Panc1 (cell line): Measurements from ENCODE around the gene AFF2. TPM values are rescaled to one million over a fixed set of nuclear protein-coding genes. Genes with fewer than 3 reads are reported as not detected.

Experiments
- ATAC-seq: fragments of 200-7000 bp; cut with Tn5 transposase; 2 replicates; pipeline ENCODE4 v1.9.1; 2020; ENCODE audit warnings: mild to moderate bottlenecking, moderate library complexity
- BruUV-seq: library from RNA; stranded (reverse); fragments of 400-500 nt; replicated peaks from 2 replicates; lab custom pipeline; 2021; lab: Mats Ljungman, UMichigan
- CTCF ChIA-PET: fragments of 300-600 bp; sonication (Branson Sonifier 250); formaldehyde crosslinking; loops from one replicate; lab custom pipeline; 2022; ENCODE audit warnings: antibody characterized with exemption; lab: Charles Lee
- POLR2A ChIA-PET: fragments of 300-600 bp; sonication (Branson Sonifier 250); formaldehyde crosslinking; loops from one replicate; lab custom pipeline; 2022; ENCODE audit warnings: antibody characterized with exemption; lab: Charles Lee
- DNase-seq: peaks from one replicate; pipeline ENCODE4 v3.0.0-alpha.2; 2010; ENCODE audit warnings: low read depth, low spot score
- H3K27ac ChIP-seq: 2 replicates; pipeline ENCODE4 v1.5.1; 2011; ENCODE audit warnings: mild to moderate bottlenecking, low read length, inconsistent platforms
- H3K27me3 ChIP-seq: fragments of 200-500 bp; sonication (Bioruptor generic); 2 replicates; pipeline ENCODE4 v1.6.0; 2014; ENCODE audit warnings: low read length, inconsistent platforms; ENCODE audit not compliant: control insufficient read depth, insufficient read depth
- H3K36me3 ChIP-seq: fragments of 200-500 bp; sonication (Bioruptor generic); 2 replicates; pipeline ENCODE4 v1.5.1; 2014; ENCODE audit warnings: inconsistent platforms, mild to moderate bottlenecking, low read length, moderate library complexity; ENCODE audit not compliant: control insufficient read depth, insufficient read depth
- H3K4me1 ChIP-seq: 2 replicates; pipeline ENCODE4 v1.5.1; 2011; ENCODE audit warnings: inconsistent platforms, mild to moderate bottlenecking, low read length, moderate library complexity; ENCODE audit not compliant: control insufficient read depth, insufficient read depth
- H3K4me3 ChIP-seq, 2 experiments: 2 replicates each; pipeline ENCODE4 v1.5.1; 2011 to 2012; ENCODE audit warnings: low read depth in 2 of 2, low read length in 2 of 2, mild to moderate bottlenecking in 2 of 2, inconsistent platforms in 1 of 2, moderate library complexity in 1 of 2
- H3K9me3 ChIP-seq: fragments of 200-500 bp; sonication (Bioruptor generic); 2 replicates; pipeline ENCODE4 v1.5.1; 2014; ENCODE audit warnings: low read depth, mild to moderate bottlenecking, inconsistent platforms, low read length, moderate library complexity; ENCODE audit not compliant: control insufficient read depth, insufficient read depth
- POLR2AphosphoS5 ChIP-seq: IDR thresholded peaks from 2 replicates; pipeline ENCODE4 v1.6.1; 2012; ENCODE audit warnings: mild to moderate bottlenecking, low read depth, low read length, moderate library complexity
- SIN3A ChIP-seq: IDR thresholded peaks from 2 replicates; pipeline ENCODE4 v1.6.1; 2012; ENCODE audit warnings: low read depth, mild to moderate bottlenecking, low read length, moderate library complexity, borderline replicate concordance; ENCODE audit not compliant: insufficient read depth
- TCF7L2 ChIP-seq: IDR thresholded peaks from 2 replicates; pipeline ENCODE4 v1.6.1; 2011; ENCODE audit warnings: mild to moderate bottlenecking, low read depth, low read length, inconsistent platforms
- in situ Hi-C: cut with HindIII; loops from 2 replicates; pipeline ENCODE4 v1.10.0; 2016; ENCODE audit warnings: low sequenced_read_pairs, low pct_unique_long_range_greater_than_20kb
- intact Hi-C: fragments of 100-400 bp; cut with micrococcal nuclease; formaldehyde crosslinking; loops from one replicate; pipeline ENCODE4 v1.10.0; 2022; ENCODE audit not compliant: unreplicated experiment
- total RNA-seq: library from RNA; stranded (reverse); gene quantifications from one replicate; pipeline ENCODE4 v1.2.1, GENCODE V29; 2021; ENCODE audit not compliant: unreplicated experiment
- TF ChIP-seq, protein P1 (sequence below): fragments of 450-650 bp; IDR thresholded peaks from 2 replicates; pipeline ENCODE4 v1.5.1; 2017; ENCODE audit warnings: mild to moderate bottlenecking
- TF ChIP-seq, protein P2 (sequence below), 2 experiments: IDR thresholded peaks; 2 replicates each; pipeline ENCODE4 v1.6.1; 2011 to 2012; ENCODE audit warnings: low read depth in 2 of 2, control low read depth in 1 of 2, low read length in 1 of 2, mild to moderate bottlenecking in 1 of 2, moderate library complexity in 1 of 2; ENCODE audit not compliant: insufficient read depth in 1 of 2

Gene AFF2
- total RNA-seq, 1 experiment from 2014 or later: 0.05 TPM

DNA sequence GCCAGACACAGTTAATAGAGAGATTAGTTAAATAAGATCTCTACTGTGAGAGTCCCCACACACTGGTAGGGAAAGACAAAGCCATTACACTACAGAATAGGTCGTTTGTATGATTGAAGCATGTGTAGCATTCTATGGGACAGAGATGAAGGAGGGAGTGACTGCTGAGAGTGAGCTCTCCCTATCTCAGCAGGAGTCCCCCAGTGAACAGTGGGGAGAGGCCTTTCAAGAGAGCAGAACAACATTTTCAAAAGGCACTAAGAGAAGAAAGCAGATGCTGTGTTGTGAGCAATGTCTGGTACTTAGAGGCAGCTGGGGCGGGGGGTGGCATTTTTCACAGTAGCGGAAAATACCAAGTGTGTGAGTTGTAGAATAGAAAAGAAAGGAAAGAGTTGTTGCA, 413.6 kb downstream of the AFF2 start:
- intact Hi-C loops: no loop called here
- POLR2A ChIA-PET: no interaction called here
- in situ Hi-C loops: no loop called here
- Histone ChIP-seq H3K4me3 (no peak overlapping the region), H3K9me3 (no peaks in the 10 kb centered on the region), H3K36me3 (no peaks in the 10 kb centered on the region), H3K27ac (no peak overlapping the region), H3K4me1 (no peaks in the 10 kb centered on the region), H3K27me3 (no peaks in the 10 kb centered on the region)
- ATAC-seq (no peak), DNase-seq (no peak)
- CTCF ChIA-PET: no interaction called here
- no TSS peak for BruUV-seq
- TF ChIP-seq SIN3A (no peak), POLR2AphosphoS5 (no peak), TCF7L2 (no peak)
- TF ChIP-seq, protein P1, sequence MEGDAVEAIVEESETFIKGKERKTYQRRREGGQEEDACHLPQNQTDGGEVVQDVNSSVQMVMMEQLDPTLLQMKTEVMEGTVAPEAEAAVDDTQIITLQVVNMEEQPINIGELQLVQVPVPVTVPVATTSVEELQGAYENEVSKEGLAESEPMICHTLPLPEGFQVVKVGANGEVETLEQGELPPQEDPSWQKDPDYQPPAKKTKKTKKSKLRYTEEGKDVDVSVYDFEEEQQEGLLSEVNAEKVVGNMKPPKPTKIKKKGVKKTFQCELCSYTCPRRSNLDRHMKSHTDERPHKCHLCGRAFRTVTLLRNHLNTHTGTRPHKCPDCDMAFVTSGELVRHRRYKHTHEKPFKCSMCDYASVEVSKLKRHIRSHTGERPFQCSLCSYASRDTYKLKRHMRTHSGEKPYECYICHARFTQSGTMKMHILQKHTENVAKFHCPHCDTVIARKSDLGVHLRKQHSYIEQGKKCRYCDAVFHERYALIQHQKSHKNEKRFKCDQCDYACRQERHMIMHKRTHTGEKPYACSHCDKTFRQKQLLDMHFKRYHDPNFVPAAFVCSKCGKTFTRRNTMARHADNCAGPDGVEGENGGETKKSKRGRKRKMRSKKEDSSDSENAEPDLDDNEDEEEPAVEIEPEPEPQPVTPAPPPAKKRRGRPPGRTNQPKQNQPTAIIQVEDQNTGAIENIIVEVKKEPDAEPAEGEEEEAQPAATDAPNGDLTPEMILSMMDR: no peak
- TF ChIP-seq, protein P2, sequence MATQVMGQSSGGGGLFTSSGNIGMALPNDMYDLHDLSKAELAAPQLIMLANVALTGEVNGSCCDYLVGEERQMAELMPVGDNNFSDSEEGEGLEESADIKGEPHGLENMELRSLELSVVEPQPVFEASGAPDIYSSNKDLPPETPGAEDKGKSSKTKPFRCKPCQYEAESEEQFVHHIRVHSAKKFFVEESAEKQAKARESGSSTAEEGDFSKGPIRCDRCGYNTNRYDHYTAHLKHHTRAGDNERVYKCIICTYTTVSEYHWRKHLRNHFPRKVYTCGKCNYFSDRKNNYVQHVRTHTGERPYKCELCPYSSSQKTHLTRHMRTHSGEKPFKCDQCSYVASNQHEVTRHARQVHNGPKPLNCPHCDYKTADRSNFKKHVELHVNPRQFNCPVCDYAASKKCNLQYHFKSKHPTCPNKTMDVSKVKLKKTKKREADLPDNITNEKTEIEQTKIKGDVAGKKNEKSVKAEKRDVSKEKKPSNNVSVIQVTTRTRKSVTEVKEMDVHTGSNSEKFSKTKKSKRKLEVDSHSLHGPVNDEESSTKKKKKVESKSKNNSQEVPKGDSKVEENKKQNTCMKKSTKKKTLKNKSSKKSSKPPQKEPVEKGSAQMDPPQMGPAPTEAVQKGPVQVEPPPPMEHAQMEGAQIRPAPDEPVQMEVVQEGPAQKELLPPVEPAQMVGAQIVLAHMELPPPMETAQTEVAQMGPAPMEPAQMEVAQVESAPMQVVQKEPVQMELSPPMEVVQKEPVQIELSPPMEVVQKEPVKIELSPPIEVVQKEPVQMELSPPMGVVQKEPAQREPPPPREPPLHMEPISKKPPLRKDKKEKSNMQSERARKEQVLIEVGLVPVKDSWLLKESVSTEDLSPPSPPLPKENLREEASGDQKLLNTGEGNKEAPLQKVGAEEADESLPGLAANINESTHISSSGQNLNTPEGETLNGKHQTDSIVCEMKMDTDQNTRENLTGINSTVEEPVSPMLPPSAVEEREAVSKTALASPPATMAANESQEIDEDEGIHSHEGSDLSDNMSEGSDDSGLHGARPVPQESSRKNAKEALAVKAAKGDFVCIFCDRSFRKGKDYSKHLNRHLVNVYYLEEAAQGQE (IDR thresholded peaks at IDR 0.05; ENCODE audit: insufficient read depth in 1 of 2, low read depth in 2 of 2, low read length in 1 of 2): no peak

DNA sequence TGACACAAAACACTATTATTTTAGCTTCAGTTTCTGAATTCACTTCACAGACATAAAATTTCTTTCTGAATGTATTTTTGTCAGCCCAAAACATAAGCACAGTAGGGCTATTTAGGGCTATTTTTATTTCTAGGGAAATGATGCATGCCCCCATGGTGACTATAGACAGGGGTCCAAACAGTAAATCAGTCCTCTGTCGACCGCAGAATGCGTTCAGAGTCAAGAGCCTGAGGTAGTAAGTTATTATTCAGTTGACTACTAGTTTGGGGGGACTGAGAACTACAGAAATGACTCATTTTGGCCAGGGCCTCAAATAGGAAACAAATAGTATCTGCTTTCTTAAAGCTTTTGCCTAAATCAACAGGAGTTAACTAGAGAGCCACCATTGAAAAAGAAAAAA, 414.4 kb downstream of the AFF2 start:
- ChIA-PET CTCF (no interaction called here), POLR2A (no interaction called here)
- H3K4me1 ChIP-seq: no peaks in the 10 kb centered on the region
- no peak overlapping the region for H3K4me3 ChIP-seq
- DNase-seq: no peak
- no peaks in the 10 kb centered on the region for H3K36me3 ChIP-seq
- BruUV-seq: no TSS peak
- no peak for ATAC-seq
- H3K9me3 ChIP-seq: no peaks in the 10 kb centered on the region
- no peaks in the 10 kb centered on the region for H3K27me3 ChIP-seq
- intact Hi-C loops: no loop called here
- TF ChIP-seq POLR2AphosphoS5 (no peak), SIN3A (no peak), TCF7L2 (no peak)
- TF ChIP-seq, protein P1: no peak
- TF ChIP-seq, protein P2 (IDR thresholded peaks at IDR 0.05; ENCODE audit: insufficient read depth in 1 of 2, low read depth in 2 of 2, low read length in 1 of 2): no peak
- no peak overlapping the region for H3K27ac ChIP-seq
- in situ Hi-C loops: no loop called here
